CD4-positive, alpha-beta T cell (primary cell): ENCODE measurements around the gene PLA2G4D. TPM values are rescaled to one million over a fixed set of nuclear protein-coding genes. Genes with fewer than 3 reads are reported as not detected.

Source experiments
- ATAC-seq: fragments of 200-7000 bp; cut with Tn5 transposase; one replicate; pipeline ENCODE4 v1.10.0; 2022; ENCODE audit warnings: mild to moderate bottlenecking; ENCODE audit not compliant: poor library complexity
- CTCF ChIA-PET: fragments of 350-600 bp; sonication (Branson Sonifier 250); formaldehyde crosslinking; loops from one replicate; lab custom pipeline; 2021; ENCODE audit warnings: antibody characterized with exemption, inconsistent platforms; lab: Charles Lee
- POLR2A ChIA-PET: fragments of 350-600 bp; sonication (Branson Sonifier 250); formaldehyde crosslinking; loops from one replicate; lab custom pipeline; 2021; ENCODE audit warnings: antibody characterized with exemption, inconsistent platforms; lab: Charles Lee
- DNase-seq, 14 experiments: peaks; one replicate each; pipeline ENCODE4 v3.0.0-alpha.2; 2013 to 2020; ENCODE audit warnings: mixed read lengths in 2 of 14
- H3K27ac ChIP-seq, 2 donors: one replicate each; pipeline versions ENCODE4 v1.5.1 to v1.7.0; 2013; ENCODE audit warnings: low read length in 2 of 2, low read depth in 1 of 2, mild to moderate bottlenecking in 1 of 2
- H3K27me3 ChIP-seq, 2 experiments: 1 replicate in 1 of 2; 2 replicates in 1 of 2; pipeline versions ENCODE4 v1.6.1 to v1.7.0; 2013; ENCODE audit warnings: low read length in 2 of 2, control low read depth in 1 of 2, mild to moderate bottlenecking in 1 of 2, moderate library complexity in 1 of 2; ENCODE audit not compliant: insufficient read depth in 2 of 2, control insufficient read depth in 1 of 2
- H3K36me3 ChIP-seq: one replicate; pipeline ENCODE4 v1.6.1; 2013; ENCODE audit warnings: low read length, control low read depth; ENCODE audit not compliant: insufficient read depth
- H3K4me1 ChIP-seq: one replicate; pipeline ENCODE4 v1.6.1; 2013; ENCODE audit warnings: low read length, control low read depth; ENCODE audit not compliant: insufficient read depth
- H3K4me3 ChIP-seq: one replicate; pipeline ENCODE4 v1.5.1; 2013; ENCODE audit warnings: mild to moderate bottlenecking, low read length, moderate library complexity
- H3K9me3 ChIP-seq, 2 experiments: 1 replicate in 1 of 2; 2 replicates in 1 of 2; pipeline versions ENCODE4 v1.6.1 to v1.7.0; 2013; ENCODE audit warnings: low read length in 2 of 2, mild to moderate bottlenecking in 2 of 2, control low read depth in 1 of 2, moderate library complexity in 1 of 2; ENCODE audit not compliant: control insufficient read depth in 1 of 2, insufficient read depth in 1 of 2
- H3K27ac Mint-ChIP-seq: one replicate; pipeline ENCODE4 v1.8.0; 2020; ENCODE audit warnings: mixed read lengths
- H3K27me3 Mint-ChIP-seq: one replicate; pipeline ENCODE4 v1.8.0; 2021; ENCODE audit warnings: mixed read lengths
- H3K36me3 Mint-ChIP-seq: one replicate; pipeline ENCODE4 v1.8.0; 2021; ENCODE audit warnings: low read depth, mixed read lengths
- H3K4me1 Mint-ChIP-seq: one replicate; pipeline ENCODE4 v1.8.0; 2021; ENCODE audit warnings: low read depth, mixed read lengths
- H3K4me3 Mint-ChIP-seq: one replicate; pipeline ENCODE4 v1.8.0; 2020; ENCODE audit warnings: mild to moderate bottlenecking, mixed read lengths
- H3K9me3 Mint-ChIP-seq: one replicate; pipeline ENCODE4 v1.8.0; 2020; ENCODE audit warnings: mixed read lengths
- intact Hi-C, 2 experiments: fragments of 100-400 bp; cut with DNase I in 1 of 2; cut with micrococcal nuclease in 1 of 2; formaldehyde crosslinking; loops; one replicate each; pipeline versions ENCODE4 v1.15.1 to v1.9.0; 2023 to 2025; cut with DNase I, micrococcal nuclease
- total RNA-seq, 174 experiments: library from RNA in 2 of 174; stranded (reverse) in 2 of 174; gene quantifications; one replicate each; pipeline ENCODE4 v1.2.3 and lab custom pipeline; 2021 to 2026
- TF ChIP-seq, protein P1 (sequence below): fragments of 200-600 bp; IDR thresholded peaks from one replicate; pipeline ENCODE4 v1.8.0; 2022; ENCODE audit warnings: antibody characterized with exemption, mild to moderate bottlenecking

PLA2G4D gene
- total RNA-seq, 2 experiments from 2014 or later = not detected

DNA sequence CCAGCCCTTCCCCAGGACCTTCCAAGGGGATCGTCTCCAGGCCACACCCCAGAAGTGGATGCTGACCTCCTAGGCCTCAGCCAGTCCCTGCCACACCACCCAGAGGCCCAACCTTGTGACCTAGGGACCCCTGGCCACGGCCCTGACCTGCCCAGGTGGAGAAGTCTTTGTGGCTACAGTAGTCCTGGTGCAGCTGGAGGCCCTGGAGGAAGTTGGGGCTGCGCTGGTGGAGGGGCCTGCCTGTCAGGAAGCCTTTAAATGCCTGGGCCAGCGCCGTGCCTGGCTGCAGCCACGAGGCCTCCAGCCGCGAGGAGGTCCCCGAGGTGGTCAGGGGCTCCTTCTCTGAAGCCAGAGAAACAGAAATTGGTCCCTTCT is 23.4 kb downstream of the PLA2G4D start:
- H3K9me3 Mint-ChIP-seq = peaks cover 2% of the 10 kb centered on the region
- no peak for ATAC-seq
- H3K27me3 Mint-ChIP-seq = peaks cover 15% of the 10 kb centered on the region
- ChIA-PET POLR2A (no interaction called here), CTCF (no interaction called here)
- Histone ChIP-seq H3K36me3 (no peaks in the 10 kb centered on the region), H3K4me3 (no peak overlapping the region), H3K9me3 (peaks cover 6 to 12% of the 10 kb centered on the region in 2 experiments), H3K27me3 (no peaks in the 10 kb centered on the region), H3K4me1 (no peaks in the 10 kb centered on the region), H3K27ac (no peak overlapping the region)
- intact Hi-C loops = no loop called here
- H3K4me3 Mint-ChIP-seq = no peak overlapping the region
- no peaks in the 10 kb centered on the region for H3K36me3 Mint-ChIP-seq
- TF ChIP-seq, protein P1, sequence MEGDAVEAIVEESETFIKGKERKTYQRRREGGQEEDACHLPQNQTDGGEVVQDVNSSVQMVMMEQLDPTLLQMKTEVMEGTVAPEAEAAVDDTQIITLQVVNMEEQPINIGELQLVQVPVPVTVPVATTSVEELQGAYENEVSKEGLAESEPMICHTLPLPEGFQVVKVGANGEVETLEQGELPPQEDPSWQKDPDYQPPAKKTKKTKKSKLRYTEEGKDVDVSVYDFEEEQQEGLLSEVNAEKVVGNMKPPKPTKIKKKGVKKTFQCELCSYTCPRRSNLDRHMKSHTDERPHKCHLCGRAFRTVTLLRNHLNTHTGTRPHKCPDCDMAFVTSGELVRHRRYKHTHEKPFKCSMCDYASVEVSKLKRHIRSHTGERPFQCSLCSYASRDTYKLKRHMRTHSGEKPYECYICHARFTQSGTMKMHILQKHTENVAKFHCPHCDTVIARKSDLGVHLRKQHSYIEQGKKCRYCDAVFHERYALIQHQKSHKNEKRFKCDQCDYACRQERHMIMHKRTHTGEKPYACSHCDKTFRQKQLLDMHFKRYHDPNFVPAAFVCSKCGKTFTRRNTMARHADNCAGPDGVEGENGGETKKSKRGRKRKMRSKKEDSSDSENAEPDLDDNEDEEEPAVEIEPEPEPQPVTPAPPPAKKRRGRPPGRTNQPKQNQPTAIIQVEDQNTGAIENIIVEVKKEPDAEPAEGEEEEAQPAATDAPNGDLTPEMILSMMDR = no peak
- no peaks in the 10 kb centered on the region for H3K4me1 Mint-ChIP-seq
- DNase-seq = no peak
- no peak overlapping the region for H3K27ac Mint-ChIP-seq

GRCh38 chr15:42070279-42070975 is 23.9 kb downstream of the PLA2G4D start:
- no peaks in the 10 kb centered on the region for H3K4me1 Mint-ChIP-seq
- H3K36me3 Mint-ChIP-seq = no peaks in the 10 kb centered on the region
- TF ChIP-seq, protein P1 = no peak
- DNase-seq = no peak
- H3K27ac Mint-ChIP-seq = no peak overlapping the region
- peaks cover 2% of the 10 kb centered on the region for H3K9me3 Mint-ChIP-seq
- H3K27me3 Mint-ChIP-seq = peaks cover 15% of the 10 kb centered on the region
- H3K4me3 ChIP-seq = no peak overlapping the region
- H3K4me3 Mint-ChIP-seq = no peak overlapping the region
- CTCF ChIA-PET = no interaction called here
- peaks cover 6 to 12% of the 10 kb centered on the region in 2 experiments for H3K9me3 ChIP-seq
- intact Hi-C loops = no loop called here
- POLR2A ChIA-PET = no interaction called here
- no peaks in the 10 kb centered on the region for H3K4me1 ChIP-seq
- H3K27ac ChIP-seq = no peak overlapping the region
- H3K27me3 ChIP-seq = no peaks in the 10 kb centered on the region
- ATAC-seq = no peak
- H3K36me3 ChIP-seq = no peaks in the 10 kb centered on the region

- Mint-ChIP-seq H3K27me3 (peaks cover 17% of the 10 kb centered on the region), H3K36me3 (no peaks in the 10 kb centered on the region), H3K4me1 (no peaks in the 10 kb centered on the region), H3K4me3 (no peak overlapping the region), H3K27ac (no peak overlapping the region), H3K9me3 (peaks cover 2% of the 10 kb centered on the region)
- Histone ChIP-seq H3K9me3 (peaks cover 6 to 12% of the 10 kb centered on the region in 2 experiments), H3K27me3 (no peaks in the 10 kb centered on the region), H3K27ac (no peak overlapping the region), H3K36me3 (no peaks in the 10 kb centered on the region), H3K4me1 (no peaks in the 10 kb centered on the region), H3K4me3 (no peak overlapping the region)
- ChIA-PET POLR2A (no interaction called here), CTCF (no interaction called here)
- intact Hi-C loops = no loop called here
- DNase-seq (no peak), ATAC-seq (no peak)
- TF ChIP-seq, protein P1 = no peak
Observed at GRCh38 chr15:42069496-42070278, 24.7 kb downstream of the PLA2G4D start.
